ENCODE data around the gene EXOC4.
"Not testable (repeated sequence)": the region's sequence is repeated elsewhere in the genome, so short reads cannot be mapped to it uniquely, and the experiment has no call there.

EXOC4 gene

GRCh38 chr7:133315332-133316040, 62.6 kb downstream of the EXOC4 start:
- DNase-seq: no peak

- DNase-seq: no peak
Measured at GRCh38 chr7:133319842-133320241, 67.0 kb downstream of the EXOC4 start.

DNA sequence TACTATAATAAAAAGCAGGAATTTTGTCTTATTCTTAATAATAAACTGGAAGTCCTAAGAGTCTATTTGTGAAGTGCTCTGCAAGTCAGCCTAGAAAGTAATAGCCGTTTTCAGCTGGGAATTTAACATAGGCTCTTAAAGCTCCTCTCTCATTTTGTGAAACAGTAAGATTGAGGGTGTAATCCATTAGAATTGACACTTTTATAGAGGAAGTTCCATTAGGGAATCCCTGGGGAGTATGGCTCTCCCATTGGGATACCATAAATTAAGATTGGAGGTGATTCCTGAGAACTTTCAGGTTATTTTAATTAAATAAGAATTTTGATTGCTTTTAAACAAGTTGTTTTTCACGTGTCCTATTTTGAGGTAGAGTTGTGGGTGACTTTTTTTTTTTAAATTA, 68.0 kb downstream of the EXOC4 start:
- no peak for DNase-seq

DNA sequence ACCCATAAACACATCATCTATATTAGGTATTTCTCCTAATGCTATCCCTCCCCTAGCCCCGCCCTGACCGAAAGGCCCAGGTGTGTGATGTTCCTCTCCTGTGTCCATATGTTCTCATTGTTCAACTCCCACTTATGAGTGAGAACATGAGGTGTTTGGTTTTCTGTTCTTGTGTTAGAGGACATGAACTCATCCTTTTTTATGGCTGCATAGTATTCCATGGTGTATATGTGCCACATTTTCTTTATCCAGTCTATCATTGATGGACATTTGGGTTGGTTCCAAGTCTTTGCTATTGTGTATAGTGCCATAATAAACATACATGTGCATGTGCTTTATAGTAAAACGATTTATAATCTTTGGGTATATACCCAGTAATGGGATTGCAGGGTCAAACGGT, 68.5 kb downstream of the EXOC4 start:
- not testable (repeated sequence) for DNase-seq

DNA sequence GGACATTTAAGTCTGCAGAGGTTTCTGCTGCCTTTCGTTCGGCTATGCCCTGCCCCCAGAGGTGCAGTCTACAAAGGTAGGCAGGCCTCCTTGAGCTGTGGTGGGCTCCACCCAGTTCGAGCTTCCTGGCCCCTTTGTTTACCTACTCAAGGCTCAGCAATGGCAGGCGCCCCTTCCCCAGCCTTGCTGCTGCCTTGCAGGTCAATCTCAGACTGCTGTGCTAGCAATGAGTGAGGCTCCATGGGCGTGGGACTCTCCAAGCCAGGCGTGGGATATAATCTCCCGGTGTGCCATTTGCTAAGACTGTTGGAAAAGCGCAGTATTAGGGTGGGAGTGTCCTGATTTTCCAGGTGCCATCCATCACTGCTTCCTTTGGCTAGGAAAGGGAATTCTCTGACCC, 73.9 kb downstream of the EXOC4 start:
- DNase-seq: not testable (repeated sequence)

- not testable (repeated sequence) for DNase-seq
Measured at GRCh38 chr7:133328021-133328420, 75.1 kb downstream of the EXOC4 start.

GRCh38 chr7:133330085-133330484, 77.2 kb downstream of the EXOC4 start:
- no peak for DNase-seq

DNA sequence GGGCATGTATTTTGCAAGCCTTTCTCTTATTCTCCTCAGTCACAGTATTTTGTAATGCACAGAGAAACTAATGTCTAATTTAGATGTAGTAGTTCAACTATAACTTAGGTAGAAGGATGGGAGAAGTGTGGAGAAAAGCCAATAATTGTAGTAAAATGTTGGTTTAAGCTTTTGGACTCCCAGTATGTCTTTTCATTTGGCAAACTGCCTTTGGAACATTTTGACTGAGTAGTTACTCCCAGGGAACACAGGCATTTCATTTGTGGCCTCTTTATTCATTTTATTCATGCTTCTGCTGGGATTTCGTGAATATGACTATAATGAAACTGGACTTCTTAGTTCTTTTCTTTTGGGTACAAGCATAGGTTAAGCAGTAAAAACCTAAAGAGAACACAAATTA, 79.0 kb downstream of the EXOC4 start:
- no peak for DNase-seq

- no peak for DNase-seq
Measured at GRCh38 chr7:133339772-133340171, 86.9 kb downstream of the EXOC4 start.

- no peak for DNase-seq
Measured at GRCh38 chr7:133344275-133344674, 91.4 kb downstream of the EXOC4 start.

DNA sequence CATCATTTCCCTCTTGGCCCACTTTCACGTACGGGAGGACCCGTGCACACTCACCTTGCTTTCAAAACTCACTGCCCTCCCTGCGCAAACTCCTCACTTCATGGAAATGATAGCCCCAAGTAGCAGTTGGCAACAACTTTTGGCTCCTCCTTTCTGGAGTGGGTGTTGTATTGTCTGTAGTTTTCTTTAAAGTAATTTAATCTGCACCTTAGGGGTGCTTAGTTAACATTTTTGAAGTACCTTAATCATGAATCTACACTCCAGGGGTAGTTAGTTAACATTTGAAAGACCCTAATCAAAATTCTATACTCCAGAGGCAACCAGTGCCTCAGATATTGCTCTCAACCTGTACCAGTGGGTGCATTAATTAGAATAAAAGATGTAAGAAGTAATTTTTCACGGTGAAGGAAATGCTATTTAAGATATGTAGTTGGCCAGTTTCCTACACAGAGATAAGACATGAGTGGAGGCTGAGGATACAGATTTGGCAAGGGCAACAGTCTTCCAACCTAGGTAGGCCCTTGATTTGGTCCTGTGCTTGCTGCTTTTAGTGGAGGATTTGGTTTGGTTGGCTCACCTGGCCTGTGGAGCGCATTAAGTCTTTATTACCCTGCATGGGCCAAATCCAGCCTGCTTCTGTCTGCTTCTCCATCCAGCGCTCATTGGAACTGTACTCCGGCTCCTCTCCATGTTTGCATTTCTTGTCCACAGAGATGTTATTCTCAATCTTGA, 93.0 kb downstream of the EXOC4 start:
- no peak for DNase-seq

GRCh38 chr7:133348250-133348649, 95.4 kb downstream of the EXOC4 start:
- DNase-seq: no peak

DNA sequence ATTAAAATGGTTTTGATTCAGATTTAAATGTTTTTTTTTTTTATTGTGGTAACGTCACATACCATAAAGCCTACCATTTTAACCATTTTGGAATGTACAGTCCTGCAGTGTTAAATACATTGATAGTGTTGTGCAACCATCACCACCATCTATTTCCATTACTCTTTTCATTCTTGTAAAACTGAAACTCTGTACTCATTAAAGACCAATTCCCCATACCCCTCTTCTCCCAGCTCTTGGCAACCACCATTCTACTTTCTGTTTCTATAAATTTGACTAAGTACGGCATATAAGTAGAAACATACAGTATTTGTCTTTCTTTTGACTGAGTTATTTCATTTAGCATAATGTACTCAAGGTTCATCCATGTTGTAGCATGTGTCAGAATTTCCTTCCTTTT, 96.2 kb downstream of the EXOC4 start:
- DNase-seq: no peak

- no peak for DNase-seq
Measured at GRCh38 chr7:133352430-133352829, 99.6 kb downstream of the EXOC4 start.

DNA sequence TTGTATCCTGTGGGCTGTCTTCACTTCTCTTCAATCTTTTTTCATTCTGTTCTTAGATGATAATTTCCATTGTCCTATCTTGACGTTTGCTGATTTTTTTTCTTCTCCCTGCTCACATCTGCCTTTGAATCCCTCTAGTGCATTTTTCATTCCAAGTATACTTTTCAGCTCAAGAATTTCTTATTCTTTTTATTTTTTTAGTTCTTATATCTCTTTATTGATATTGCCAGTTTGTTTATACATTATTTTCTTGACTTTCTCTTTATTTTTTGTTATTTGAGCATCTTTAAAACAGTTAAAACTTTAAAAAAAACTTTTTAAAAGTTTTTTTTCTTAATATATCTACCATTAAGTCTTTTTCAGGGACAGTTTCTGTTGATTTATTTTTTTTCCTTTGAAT, 100.9 kb downstream of the EXOC4 start:
- DNase-seq: no peak

- DNase-seq: no peak
Measured at GRCh38 chr7:133354546-133355324, 101.9 kb downstream of the EXOC4 start.

GRCh38 chr7:133355325-133355708, 102.4 kb downstream of the EXOC4 start:
- DNase-seq: no peak

GRCh38 chr7:133355822-133356221, 102.9 kb downstream of the EXOC4 start:
- no peak for DNase-seq

DNA sequence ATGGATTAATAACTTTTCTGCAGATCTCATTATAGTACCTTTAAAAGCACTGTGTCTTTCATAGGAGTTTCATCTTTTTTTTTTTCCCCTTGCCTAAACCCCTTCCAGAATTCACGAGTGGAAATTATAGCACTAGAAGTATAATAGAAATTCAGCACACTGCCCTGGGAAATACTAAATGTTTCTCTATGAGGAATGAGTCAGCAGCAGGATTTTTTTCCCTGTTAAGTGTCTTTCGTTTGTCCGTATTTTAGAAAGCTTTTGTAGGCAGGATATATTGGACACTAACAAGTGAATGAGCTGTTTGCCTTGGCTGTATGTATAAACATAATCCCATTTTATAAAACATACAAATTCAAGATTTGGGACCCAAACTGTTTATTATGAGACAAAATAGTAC, 105.8 kb downstream of the EXOC4 start:
- DNase-seq: no peak

DNA sequence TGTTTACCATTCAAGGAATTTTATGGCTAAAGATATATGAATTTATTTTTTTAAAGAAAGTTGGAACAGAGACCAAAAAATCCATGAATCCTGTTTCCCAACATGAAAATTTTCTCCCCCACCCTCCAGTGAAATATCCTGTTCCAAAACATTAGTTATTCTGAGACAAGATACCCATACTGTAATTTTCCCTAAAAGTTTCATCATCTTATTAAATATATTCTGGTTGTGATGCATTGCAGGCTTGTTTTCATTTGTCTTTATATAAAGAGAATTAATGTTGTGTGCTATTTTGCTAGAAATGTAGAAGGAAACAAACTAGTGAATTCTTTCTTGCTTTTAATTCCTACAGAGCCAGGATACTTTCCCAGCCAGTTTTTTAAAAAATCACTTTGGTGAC, 106.6 kb downstream of the EXOC4 start:
- DNase-seq: no peak

- no peak for DNase-seq
Measured at GRCh38 chr7:133360201-133360600, 107.3 kb downstream of the EXOC4 start.

DNA sequence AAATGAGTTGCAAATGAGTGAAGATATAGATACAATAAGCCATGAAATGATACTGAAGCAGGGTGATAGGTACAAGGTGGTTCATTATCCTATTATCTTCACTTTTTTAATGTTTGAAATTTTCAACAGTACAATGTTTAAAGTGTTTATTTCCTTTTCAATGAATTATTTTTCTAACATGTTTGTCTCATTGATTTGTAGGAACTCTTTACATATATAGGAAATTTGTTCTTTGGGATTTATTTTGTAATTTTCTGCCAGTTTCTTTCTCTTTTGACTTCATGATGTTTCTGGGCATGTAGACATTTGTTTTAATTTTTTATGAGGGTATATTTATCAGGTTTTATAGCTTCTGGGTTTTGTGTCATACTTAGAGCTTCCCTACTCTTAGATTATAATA, 108.9 kb downstream of the EXOC4 start:
- no peak for DNase-seq

DNA sequence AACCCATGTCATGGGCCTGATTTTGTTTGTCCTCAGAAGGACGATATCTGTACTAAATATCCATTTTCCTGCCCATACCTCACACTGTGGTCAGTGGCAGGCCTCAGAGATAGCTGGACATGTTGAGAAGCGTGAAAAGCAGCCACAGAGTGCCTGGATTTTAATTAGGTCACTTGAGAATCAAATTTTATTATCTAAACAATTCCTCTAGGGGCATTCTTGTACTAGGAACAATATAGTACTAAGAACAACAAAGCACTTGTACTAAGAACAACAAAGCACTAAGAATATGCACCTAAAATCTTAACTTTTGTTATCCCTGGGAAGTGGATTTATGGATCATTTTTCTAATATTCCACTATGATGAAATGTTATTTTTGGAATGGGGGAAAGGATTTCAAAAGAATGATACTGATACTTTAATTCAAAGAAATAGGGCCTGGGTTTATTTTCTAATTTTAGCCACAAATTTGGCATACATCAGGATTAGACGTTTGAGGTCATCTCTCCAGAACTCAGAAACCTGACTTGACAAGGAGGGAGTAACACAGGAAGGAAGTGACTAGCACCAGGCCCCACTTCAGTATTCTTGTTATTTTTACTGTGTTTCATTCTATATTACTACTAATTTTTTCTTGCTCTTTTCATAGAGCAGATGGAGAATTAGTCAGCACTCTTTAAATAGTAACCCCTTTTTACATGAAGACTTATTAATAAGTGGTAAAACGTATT, 112.2 kb downstream of the EXOC4 start:
- DNase-seq: no peak
